GF-D8 (cell line): Measurements from ENCODE around the gene SNX9.
"Not testable (repeated sequence)": the region's sequence is repeated elsewhere in the genome, so short reads cannot be mapped to it uniquely, and the experiment has no call there.

Experiments
- DNase-seq: peaks from one replicate; lab custom pipeline; 2025; lab: John Stamatoyannopoulos, UW

Gene SNX9

GRCh38 chr6:157927011-157927410 lies 104.0 kb downstream of the SNX9 start:
- DNase-seq = no peak

- no peak for DNase-seq
Measured at GRCh38 chr6:157928428-157928827, 105.4 kb downstream of the SNX9 start.

DNA sequence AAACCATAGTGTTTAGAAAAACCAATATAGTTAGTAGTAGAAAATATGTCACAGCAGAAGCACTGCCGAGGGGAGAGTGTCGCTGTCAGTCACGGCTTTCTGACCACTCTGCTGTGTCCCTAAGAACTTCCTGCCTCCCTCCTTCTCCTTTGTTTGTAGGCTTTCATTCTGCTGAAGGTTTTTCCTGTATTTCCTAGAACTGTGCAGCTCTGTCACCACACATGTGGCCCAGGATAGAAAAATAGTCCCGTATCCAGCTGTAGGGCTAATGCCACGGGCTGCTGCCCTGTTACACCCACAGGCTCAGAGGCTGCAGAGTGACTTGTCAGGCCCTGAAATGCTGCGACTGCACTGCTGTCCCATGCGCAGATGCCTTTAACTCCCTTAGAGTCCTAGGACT lies 106.0 kb downstream of the SNX9 start:
- no peak for DNase-seq

- DNase-seq = no peak
Measured at GRCh38 chr6:157929765-157930319, 106.8 kb downstream of the SNX9 start.

GRCh38 chr6:157935786-157936185 lies 112.7 kb downstream of the SNX9 start:
- no peak for DNase-seq

DNA sequence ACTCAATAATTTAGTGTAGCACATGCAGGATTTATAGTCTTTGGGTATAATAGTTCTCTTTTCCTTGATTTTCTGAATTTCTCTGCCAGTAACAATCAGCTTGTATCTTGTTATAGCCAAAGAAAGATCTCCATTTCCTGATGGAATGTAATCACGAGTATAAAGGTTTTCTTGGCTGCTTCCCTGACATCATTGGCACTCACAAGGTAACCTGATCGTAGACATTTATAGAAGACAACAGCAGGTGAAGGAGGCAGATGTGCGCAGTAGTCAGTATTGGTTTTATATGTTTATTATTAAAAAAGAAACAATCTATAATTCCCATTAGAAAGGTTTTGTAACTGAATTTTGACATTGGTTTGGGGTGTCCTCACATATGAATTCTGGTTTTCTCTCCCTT lies 114.3 kb downstream of the SNX9 start:
- DNase-seq = no peak

- no peak for DNase-seq
Measured at GRCh38 chr6:157937916-157938315, 114.9 kb downstream of the SNX9 start.

GRCh38 chr6:157940375-157941036 lies 117.5 kb downstream of the SNX9 start:
- DNase-seq = not testable (repeated sequence)

- DNase-seq = no peak
Measured at GRCh38 chr6:157941101-157941863, 118.2 kb downstream of the SNX9 start.

- DNase-seq = no peak
Measured at GRCh38 chr6:157942351-157942750, 119.3 kb downstream of the SNX9 start.

- DNase-seq = no peak
Measured at GRCh38 chr6:157943249-157943963, 120.4 kb downstream of the SNX9 start.

GRCh38 chr6:157943964-157944283 lies 120.9 kb downstream of the SNX9 start:
- DNase-seq = no peak

DNA sequence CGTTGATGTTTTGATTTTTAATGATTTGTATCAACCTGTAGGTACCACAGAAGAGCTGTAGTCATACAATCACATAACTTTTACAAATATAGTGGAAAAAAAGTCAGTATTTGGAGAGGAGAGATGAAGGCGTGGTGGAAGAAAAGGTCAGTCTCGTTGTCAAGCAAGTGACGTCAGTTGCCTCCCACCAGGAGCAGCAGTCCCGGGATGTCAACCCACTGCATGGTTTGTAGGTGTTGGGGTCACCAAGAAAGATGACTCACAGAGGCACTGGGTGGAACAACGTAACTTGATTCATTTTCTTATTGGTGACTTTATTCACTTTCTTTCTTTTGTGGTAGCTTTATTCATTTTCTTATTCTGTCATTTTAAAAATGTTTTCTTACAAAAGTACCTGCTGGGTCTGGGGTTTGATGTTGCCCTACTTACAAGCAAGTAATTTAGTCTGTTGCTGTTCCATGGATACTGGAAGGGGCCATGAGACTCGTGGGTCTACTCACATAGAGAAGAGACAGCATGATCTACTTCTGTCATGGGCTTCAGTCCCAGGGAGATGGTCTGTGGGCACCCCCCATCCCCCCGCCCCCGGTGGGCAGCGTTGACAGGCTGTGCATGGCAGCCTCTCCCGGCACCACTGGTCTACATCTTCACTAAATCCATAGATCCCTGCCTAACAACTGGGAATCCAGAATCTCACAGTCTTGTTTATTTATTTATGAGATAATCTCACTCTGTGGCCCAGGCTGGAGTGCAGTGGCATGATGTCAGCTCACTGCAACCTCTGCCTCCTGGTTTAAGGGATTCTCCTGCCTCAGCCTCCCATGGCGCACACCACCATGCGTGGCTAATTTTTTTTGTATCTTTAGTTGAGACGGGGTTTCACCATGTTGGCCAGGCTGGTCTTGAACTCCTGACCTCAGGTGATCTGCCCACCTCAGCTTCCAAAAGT lies 122.2 kb downstream of the SNX9 start:
- DNase-seq = no peak

GRCh38 chr6:157946053-157946617 lies 123.1 kb downstream of the SNX9 start:
- no peak for DNase-seq

DNA sequence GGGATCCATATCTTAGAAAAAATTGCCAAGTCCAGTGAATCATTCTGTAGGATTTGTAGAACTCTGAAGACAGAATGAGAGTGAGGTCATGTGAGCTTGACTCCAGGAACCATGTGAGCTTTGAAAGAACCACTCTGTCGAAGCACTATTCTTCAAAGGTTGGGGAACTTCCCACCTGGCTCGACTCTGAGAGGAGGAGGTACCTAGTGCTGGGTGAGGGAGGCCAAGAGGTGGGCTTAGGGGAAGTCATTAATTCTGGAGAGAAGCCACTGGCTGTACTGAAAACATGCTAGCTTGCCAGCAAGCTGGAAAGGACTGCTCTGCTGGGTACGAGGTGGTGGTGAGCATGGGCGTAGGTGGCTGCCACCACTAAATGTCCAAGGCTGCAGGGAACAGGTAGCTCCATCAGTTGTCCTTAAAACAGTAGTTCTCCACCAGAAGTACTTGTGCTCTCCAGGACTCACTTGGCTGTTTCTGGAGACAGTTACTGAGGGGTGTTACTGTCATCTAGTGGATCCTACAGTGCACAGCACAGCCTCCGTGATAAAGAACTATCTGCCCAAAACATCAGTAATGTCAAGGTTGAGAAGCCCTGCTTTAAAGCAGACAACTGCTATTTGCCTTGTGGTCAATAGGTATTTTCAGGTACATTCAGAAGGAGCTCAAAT lies 124.0 kb downstream of the SNX9 start:
- no peak for DNase-seq

GRCh38 chr6:157950899-157951298 lies 127.9 kb downstream of the SNX9 start:
- not testable (repeated sequence) for DNase-seq

DNA sequence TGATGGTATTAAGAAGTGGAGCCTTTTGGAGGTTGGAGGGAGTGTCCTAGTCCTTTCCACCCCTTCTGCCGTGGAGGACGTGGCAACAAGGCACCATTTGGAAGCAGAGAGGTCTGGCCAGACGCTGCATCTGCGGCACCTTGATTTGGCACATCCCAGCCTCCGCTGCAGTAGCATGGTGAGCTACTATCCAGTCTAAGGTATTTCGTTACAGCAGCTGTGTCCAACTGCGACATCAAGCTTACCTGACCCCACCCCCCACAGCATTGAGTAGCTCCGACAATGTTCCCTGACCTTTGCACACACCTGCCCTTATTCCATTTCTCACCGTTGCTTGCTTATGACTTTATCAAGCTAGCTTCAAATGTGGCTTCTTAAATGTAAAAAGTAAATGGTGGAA lies 128.8 kb downstream of the SNX9 start:
- DNase-seq = no peak

DNA sequence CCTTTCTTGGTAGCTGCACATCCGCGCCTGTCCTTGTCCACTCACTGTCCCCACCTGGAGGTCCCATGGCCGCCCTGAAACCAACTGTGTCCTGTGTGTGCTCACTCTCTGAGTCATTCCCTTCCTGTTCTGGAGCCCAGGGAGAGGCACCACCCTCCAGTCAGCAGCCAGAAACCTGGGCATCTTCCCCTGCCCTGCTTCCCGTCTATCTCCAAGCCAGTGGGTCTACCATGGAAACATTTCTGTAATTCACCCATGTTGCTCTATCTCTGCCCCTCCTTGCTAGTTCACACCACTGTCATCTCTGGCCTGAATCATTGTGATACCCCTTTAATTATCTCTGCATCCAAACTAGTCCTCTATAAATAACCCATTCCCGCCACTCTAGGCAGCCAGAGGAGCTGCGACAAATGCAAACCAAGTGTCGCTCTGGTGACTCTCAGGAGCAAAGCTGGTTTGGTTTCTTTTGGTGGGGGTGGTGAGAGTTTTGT lies 129.9 kb downstream of the SNX9 start:
- DNase-seq = no peak

- no peak for DNase-seq
Measured at GRCh38 chr6:157953580-157954091, 130.6 kb downstream of the SNX9 start.
